ENCODE results near the gene CNIH2.
"Not testable (repeated sequence)": the region's sequence is repeated elsewhere in the genome, so short reads cannot be mapped to it uniquely, and the experiment has no call there.

CNIH2 gene

DNA sequence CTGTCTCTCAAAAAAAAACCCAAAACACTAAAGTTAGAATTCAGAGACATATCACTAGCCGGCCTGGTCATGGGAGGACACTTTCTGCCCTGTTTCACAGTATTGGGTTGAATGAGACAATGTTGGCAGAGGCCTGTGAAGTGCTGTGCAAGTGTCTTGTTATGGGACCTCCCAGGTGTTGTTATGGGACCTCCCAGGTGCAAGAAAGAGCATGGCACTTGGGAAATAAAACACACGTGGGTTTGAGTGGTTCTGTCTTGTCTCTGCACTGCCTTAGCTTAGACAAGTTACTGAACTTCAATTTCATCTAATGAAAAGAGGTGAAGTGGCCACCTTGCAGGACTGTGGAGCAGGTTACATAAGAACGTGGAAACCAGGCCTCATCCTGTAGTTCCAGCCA lies 38.5 kb upstream of the CNIH2 start:
- Histone ChIP-seq H3K27me3 (no peaks in the 10 kb centered on the region), H4K20me1 (no peaks in the 10 kb centered on the region), H3K9ac (peak overlapping the region; percentile 77; the same call in 1 of the 2 replicates), H3K27ac (peak overlapping the region; percentile 93), H3K9me3 (no peaks in the 10 kb centered on the region), H3K4me1 (peaks cover 98% of the 10 kb centered on the region), H3K4me2 (peak overlapping the region; percentile 79), H3K36me3 (peaks cover 27% of the 10 kb centered on the region), H3K4me3 (no peak overlapping the region)
- no peak for TF ChIP-seq Cebpa-rat (IDR thresholded peaks at IDR 0.05)

DNA sequence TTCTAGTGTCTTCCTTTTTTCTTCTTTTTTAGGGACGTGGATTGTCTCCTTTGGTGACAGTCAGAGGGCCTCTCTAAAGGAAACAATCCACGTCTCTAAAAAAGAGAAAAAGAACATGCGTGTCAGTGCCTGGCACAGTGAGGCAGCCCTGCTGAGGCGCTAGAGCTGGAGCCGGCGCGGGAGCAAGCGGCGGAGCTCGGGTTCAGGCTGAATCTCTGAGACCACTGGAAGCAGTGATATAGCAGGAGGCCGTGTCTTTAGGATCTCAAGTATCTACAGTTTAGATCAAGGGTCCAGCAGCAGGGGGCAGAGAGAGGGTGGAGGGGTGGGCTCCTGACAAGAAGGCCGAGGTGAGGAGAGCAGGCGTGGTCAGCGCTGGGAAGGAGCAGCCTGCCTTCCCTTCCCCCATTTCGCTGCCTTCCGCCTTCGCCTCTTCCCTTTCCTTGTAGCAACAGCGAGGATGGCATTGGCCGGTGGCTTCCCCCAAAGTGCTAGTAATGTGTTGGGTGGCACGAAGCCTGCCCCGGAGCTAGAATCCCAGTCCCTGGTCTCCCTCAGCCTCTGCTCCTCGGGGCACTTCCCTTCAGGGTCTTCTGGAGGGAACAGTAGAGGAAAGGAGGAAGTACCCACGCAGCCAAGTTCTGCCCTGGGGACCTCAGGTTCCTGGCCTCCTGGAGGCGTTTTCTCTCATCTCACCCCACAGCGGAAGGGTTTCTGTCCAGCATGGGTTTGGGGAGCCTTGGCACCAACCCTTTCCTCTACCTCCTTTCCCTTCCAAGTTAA lies 37.8 kb upstream of the CNIH2 start:
- Histone ChIP-seq H3K36me3 (peaks cover 26% of the 10 kb centered on the region), H3K9ac (peak overlapping the region; percentile 77), H3K9me3 (no peaks in the 10 kb centered on the region), H3K27ac (peak overlapping the region; percentile 93), H3K4me1 (peaks cover 100% of the 10 kb centered on the region), H4K20me1 (no peaks in the 10 kb centered on the region), H3K4me2 (peak overlapping the region; percentile 79), H3K27me3 (no peaks in the 10 kb centered on the region), H3K4me3 (no peak overlapping the region)
- no peak for TF ChIP-seq Cebpa-rat (IDR thresholded peaks at IDR 0.05)

DNA sequence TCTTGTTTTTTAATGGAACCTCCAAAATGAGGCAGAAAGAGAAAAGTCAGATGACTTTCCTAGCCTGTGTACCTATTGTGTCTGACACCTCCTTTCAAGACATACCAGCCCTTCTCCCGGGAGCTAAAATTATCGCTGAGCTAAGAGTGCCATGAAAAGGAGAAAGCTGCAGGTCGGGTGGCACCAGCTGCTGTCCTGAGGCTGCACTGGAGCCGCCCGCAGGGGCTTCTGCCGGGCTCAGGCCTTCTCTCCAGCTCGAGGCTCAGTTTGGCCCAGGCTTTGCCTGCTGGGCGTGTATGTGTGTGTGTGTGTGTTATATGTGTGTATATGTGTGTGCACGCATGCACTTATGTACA lies 37.2 kb upstream of the CNIH2 start:
- no peak for TF ChIP-seq Cebpa-rat (IDR thresholded peaks at IDR 0.05)
- H3K9ac ChIP-seq = peak overlapping the region; percentile 77
- H3K4me1 ChIP-seq = peaks cover 97% of the 10 kb centered on the region
- H3K4me2 ChIP-seq = peak overlapping the region; percentile 79
- H3K27me3 ChIP-seq = no peaks in the 10 kb centered on the region
- H4K20me1 ChIP-seq = no peaks in the 10 kb centered on the region
- peak overlapping the region; percentile 93 for H3K27ac ChIP-seq
- H3K36me3 ChIP-seq = peaks cover 22% of the 10 kb centered on the region
- H3K9me3 ChIP-seq = no peaks in the 10 kb centered on the region
- H3K4me3 ChIP-seq = no peak overlapping the region

DNA sequence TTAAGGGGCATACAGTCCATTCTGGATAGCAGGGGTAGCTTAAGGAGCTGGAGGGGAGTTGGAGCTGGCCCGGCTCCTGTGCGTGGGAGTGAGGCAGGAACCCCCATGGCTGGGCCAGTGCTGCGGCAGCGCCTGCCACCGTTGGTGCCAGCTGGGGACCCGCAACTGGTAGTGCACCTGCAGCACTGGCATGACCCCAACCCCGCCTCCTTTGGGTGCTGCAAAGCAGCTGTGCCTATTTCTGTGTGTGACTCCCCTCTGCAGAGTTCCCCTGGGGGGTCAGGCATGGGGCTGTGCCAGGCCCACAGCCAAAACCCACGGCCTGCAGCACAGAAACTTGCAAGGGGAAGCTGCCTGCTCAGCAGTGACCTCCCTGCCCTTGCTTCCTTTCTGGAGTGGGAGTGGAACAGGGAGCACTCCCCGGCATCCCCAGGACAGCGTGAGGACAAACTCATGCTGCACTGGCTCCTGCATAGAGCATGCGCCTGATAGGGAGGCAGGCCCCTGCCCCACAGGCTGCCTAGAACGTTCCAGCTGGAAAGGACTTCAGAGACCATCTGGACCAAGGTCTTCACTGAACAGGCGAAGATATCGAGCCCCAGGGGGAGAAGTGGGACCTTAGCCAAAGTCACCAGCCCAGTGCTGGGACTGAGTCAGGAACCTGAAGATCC lies 35.7 kb upstream of the CNIH2 start:
- TF ChIP-seq Cebpa-rat (IDR thresholded peaks at IDR 0.05) = no peak
- Histone ChIP-seq H3K27ac (peak overlapping the region; percentile 93), H3K9ac (peak overlapping the region; percentile 77), H3K4me1 (peaks cover 82% of the 10 kb centered on the region), H3K36me3 (peaks cover 30% of the 10 kb centered on the region), H3K9me3 (no peaks in the 10 kb centered on the region), H3K4me3 (peak overlapping the region; percentile 42), H3K27me3 (no peaks in the 10 kb centered on the region), H3K4me2 (peak overlapping the region; percentile 79), H4K20me1 (no peaks in the 10 kb centered on the region)

DNA sequence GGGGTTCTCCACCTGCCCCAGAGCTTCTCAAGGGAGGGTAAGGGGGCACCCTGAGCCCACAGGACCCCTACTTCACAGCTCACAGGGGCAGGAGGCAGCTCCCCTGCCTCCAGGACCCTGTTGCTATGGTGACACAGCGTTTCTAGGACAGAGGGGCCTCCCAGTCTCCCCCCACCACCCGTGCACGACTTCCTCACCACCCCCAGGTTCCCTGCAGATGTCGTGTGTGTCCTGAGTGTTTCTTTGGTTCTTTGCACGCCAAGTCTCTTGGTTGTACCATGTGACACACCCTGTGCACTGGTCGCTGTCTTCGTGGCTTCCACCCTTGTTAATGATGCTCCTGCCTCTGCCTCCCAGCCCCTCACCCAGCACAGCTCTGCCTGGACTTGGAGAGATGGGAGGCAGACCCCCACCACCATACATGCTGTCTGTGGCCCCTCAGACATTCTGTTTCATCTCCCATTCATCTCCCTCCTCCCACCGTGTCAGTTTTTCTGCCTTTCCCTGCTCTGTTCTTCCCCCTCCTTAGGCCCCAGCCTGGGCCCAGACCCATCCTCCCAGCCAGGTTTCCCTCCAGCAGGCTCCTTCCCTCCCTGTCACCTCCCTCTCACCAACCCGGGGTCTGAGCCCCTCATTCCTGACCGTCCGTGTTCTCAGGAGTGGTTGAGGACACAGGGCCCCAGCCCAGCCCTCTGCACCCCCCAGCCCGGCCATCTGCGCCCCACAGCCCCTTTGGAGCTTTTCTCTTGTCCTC lies 34.0 kb upstream of the CNIH2 start:
- no peak for TF ChIP-seq Cebpa-rat (IDR thresholded peaks at IDR 0.05)
- peak overlapping the region; percentile 42; the same call in 1 of the 2 replicates for H3K4me3 ChIP-seq
- peaks cover 34% of the 10 kb centered on the region for H3K36me3 ChIP-seq
- peak overlapping the region; percentile 93 for H3K27ac ChIP-seq
- peak overlapping the region; percentile 64 for H3K9ac ChIP-seq
- H3K4me2 ChIP-seq = peak overlapping the region; percentile 79
- H3K9me3 ChIP-seq = no peaks in the 10 kb centered on the region
- peaks cover 78% of the 10 kb centered on the region for H3K4me1 ChIP-seq
- no peaks in the 10 kb centered on the region for H4K20me1 ChIP-seq
- H3K27me3 ChIP-seq = no peaks in the 10 kb centered on the region

DNA sequence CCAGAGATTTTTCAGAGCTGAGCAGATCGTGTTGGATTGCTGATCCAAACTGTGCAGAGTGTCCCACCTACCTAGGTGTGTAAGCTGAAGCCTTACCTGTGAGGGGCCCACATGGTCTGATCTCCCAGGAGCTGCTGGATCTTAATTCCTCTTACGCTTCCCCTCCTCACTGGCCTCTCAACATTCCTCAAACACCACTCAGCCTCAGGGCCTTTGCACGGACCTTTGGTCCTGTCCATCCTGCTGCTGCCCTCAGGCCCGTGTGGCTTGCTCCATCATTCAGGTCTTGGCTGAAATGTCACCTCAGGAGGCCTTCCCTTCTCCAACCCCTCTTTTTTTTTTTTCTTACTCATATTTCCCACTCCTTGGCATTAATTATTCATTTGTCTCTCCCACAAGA lies 30.7 kb upstream of the CNIH2 start:
- no peak for TF ChIP-seq Cebpa-rat (IDR thresholded peaks at IDR 0.05)
- Histone ChIP-seq H4K20me1 (no peaks in the 10 kb centered on the region), H3K27ac (no peak overlapping the region), H3K27me3 (no peaks in the 10 kb centered on the region), H3K9me3 (no peaks in the 10 kb centered on the region), H3K36me3 (peaks cover 52% of the 10 kb centered on the region), H3K4me2 (no peak overlapping the region), H3K4me3 (no peak overlapping the region), H3K9ac (no peak overlapping the region), H3K4me1 (peaks cover 53% of the 10 kb centered on the region)

DNA sequence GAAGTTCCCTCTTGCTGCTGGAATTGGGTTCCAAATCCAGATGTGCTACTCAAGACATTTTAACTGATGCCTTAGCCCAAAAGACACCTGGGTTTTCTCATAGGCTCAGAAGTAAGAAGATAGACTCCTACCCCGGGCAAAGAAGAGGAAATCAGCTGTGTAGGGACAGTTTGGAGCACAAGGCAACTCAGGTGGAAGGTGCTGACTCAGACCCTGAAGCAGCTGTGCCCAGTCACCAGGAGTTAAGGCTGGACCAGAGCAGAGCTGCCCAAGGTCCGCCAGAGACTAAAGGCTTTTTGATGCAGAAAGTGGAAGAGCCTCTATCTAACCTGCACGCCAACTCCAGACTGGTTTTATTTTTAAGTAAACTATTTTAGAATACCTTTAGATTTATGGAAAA lies 30.2 kb upstream of the CNIH2 start:
- Histone ChIP-seq H3K27ac (no peak overlapping the region), H3K4me2 (no peak overlapping the region), H3K9ac (no peak overlapping the region), H3K36me3 (peaks cover 52% of the 10 kb centered on the region), H3K27me3 (no peaks in the 10 kb centered on the region), H3K4me1 (peaks cover 53% of the 10 kb centered on the region), H3K4me3 (no peak overlapping the region), H4K20me1 (no peaks in the 10 kb centered on the region), H3K9me3 (no peaks in the 10 kb centered on the region)
- TF ChIP-seq Cebpa-rat (IDR thresholded peaks at IDR 0.05) = no peak

DNA sequence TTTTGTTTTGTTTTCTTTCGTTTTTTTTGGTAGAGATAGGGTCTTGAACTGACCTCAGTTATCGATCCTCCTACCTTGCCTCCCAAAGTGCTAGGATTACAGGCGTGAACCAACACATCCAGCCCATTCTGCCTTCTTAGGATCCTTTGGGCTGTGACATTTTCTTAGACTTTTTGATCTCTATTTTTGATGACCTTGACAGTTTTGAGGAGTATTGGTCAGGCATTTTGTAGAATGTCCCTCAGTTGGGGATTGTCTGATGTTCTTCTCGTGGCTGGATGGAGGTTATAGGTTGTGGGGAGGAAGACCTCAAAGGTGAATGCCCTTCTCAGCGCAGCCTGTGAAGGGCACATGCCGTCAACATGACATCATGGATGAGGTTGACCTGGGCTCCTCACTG lies 29.1 kb upstream of the CNIH2 start:
- Histone ChIP-seq H4K20me1 (no peaks in the 10 kb centered on the region), H3K4me3 (no peak overlapping the region), H3K4me1 (peaks cover 53% of the 10 kb centered on the region), H3K27ac (no peak overlapping the region), H3K9ac (no peak overlapping the region), H3K9me3 (no peaks in the 10 kb centered on the region), H3K27me3 (no peaks in the 10 kb centered on the region), H3K36me3 (peaks cover 52% of the 10 kb centered on the region), H3K4me2 (no peak overlapping the region; the same call in 1 of the 2 replicates)
- no peak for TF ChIP-seq Cebpa-rat (IDR thresholded peaks at IDR 0.05)

DNA sequence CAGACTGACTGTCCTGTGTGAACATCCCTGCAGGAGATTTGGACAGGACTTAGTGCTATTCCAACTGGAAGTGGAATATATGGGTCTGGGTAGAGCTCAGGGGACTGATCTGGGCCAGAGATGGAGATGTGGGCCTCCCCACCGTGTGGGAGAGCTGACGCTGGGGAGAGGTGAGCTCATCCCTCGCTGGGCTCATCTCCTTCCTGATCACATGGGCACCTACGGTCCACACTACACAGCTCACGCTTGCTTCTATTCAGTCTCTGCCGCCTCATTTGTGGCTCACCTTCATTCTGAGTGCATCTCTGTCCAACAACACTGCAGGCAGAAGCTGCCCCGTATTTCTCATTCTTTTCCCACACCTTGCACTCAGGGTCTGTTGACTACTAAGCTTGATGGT lies 26.2 kb upstream of the CNIH2 start:
- Histone ChIP-seq H3K4me1 (peaks cover 67% of the 10 kb centered on the region), H3K4me2 (peak overlapping the region; percentile 16; the same call in 1 of the 2 replicates), H3K27ac (0 out of 2 replicates have a peak overlapping the region, but pooled peaks have one; percentile 13), H4K20me1 (no peaks in the 10 kb centered on the region), H3K4me3 (no peak overlapping the region), H3K9ac (no peak overlapping the region), H3K27me3 (no peaks in the 10 kb centered on the region), H3K36me3 (peaks cover 36% of the 10 kb centered on the region), H3K9me3 (no peaks in the 10 kb centered on the region)
- no peak for TF ChIP-seq Cebpa-rat (IDR thresholded peaks at IDR 0.05)

DNA sequence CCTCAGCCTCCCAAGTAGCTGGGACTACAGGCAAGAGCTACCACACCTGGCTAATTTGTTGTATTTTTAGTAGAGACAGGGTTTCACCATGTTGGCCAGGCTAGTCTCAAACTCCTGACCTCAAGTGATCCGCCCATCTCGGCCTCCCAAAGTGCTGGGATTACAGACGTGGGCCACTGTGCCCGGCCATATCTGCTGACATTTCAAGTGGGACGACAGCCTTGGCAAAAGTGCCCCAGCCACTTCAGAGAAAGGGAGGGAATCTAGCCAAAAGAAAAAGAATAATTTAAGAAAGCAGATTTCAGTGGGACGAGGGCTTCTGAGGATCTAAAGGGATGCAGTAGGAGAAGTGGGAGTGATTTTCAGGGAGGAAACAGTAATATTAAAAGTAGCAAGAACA lies 24.9 kb upstream of the CNIH2 start:
- H3K9me3 ChIP-seq, H4K20me1 ChIP-seq, H3K4me3 ChIP-seq, H3K27me3 ChIP-seq: not testable (repeated sequence)
- H3K4me1 ChIP-seq = peaks cover 65% of the 10 kb centered on the region
- H3K9ac ChIP-seq = peak overlapping the region; percentile 11; the same call in 1 of the 2 replicates
- H3K27ac ChIP-seq = peak overlapping the region; percentile 54; the same call in 1 of the 2 replicates
- peak overlapping the region; percentile 62 for H3K4me2 ChIP-seq
- H3K36me3 ChIP-seq = peaks cover 24% of the 10 kb centered on the region; the same call in 1 of the 2 replicates
